GM19239 (cell line): ENCODE results near the gene GRIK4.
"Not testable (repeated sequence)": the region's sequence is repeated elsewhere in the genome, so short reads cannot be mapped to it uniquely, and the experiment has no call there.

Source experiments
- DNase-seq: peaks from one replicate; pipeline ENCODE4 v3.0.0; 2011; ENCODE audit warnings: low spot score; ENCODE audit not compliant: insufficient read length
- FAIRE-seq: peaks from 2 replicates; lab custom pipeline; 2011; peaks lifted over from hg19 to GRCh38; lab: Jason Lieb, UNC

Gene GRIK4

DNA sequence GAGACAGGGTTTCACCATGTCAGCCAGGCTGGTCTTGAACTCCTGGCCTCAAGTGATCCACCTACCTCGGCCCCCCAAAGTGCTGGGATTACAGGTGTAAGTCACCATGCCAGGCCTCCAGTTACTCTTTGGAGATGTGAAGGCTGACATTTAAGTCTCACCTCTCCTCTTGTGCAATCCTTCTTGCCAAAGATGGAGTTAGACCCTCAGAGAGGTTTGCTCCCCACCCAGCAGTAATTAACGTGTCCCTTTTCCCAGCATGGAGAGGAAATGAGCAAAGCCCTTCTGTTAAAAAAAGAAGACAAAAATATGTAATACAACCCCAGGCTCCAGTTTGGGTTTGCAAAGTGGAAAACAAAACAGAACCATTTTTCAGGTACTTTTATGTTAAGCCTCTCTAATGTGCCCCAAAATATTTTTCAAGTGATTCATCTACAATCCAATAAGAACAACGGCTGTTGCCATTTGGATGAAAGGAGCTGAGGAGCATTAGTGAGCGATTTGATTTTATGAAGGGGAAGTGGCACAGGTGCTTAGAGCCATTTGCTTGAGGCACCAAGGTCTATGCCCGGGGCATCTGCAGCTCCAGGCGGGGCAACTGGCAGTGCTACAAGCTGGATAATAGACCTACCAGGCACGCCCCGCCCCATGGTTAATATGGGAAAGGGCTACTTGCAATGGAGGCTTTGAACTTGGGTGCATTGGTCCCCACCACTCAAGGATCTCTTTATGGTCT is 57.2 kb downstream of the GRIK4 start:
- no peak for DNase-seq
- FAIRE-seq = no peak

GRCh38 chr11:120569861-120570260 is 58.3 kb downstream of the GRIK4 start:
- DNase-seq (no peak), FAIRE-seq (no peak)

- no peak for DNase-seq
- FAIRE-seq = no peak
Observed at GRCh38 chr11:120571476-120571875, 59.9 kb downstream of the GRIK4 start.

DNA sequence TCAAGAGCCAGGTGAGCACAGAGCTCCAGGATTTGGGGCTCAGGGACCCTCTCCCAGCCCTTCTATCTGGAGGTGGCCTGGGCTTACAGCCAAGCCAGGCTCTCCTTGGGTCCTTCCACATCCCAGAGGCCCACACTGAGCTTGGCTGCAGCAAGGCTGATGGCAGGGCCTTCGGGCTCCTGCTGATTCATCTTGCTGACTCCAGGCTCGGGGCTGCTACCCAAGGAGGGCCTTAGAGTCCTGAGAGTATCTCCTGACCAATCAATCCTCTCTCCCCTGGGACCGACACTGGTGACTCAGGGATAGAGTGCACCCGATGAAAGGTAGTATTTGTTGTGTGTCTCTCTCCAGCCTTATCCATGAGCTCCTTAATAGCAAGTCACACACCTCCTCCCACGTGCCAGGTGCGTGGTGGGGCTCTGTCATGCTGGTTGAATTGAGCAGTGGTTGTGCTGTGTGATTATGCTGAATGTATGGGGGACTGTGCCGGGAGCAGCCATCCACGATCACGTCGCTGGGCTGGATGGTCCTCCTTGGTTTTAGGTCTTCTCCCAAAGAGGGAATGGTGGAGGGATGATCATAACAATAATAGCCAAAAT is 62.3 kb downstream of the GRIK4 start:
- DNase-seq = no peak
- no peak for FAIRE-seq

DNA sequence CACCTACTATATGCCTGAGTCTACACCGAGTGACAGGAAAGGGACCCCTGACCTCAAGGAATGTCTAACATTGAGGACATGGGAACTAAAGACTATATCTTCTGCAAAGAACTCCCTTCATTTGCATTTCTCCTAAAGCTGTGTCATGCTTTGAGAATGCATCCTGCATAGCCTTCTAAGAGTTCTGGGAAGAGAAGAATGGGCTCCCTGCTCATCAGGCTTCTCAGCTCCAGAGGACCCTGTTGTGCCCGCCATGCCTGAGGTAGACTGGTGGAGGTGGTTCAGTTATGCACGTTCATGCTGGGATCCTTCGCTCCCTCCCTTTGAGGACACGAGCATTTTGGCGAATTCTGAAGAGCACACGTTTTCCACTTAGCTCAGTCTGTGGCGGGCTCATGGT is 63.3 kb downstream of the GRIK4 start:
- FAIRE-seq (no peak), DNase-seq (no peak)

DNA sequence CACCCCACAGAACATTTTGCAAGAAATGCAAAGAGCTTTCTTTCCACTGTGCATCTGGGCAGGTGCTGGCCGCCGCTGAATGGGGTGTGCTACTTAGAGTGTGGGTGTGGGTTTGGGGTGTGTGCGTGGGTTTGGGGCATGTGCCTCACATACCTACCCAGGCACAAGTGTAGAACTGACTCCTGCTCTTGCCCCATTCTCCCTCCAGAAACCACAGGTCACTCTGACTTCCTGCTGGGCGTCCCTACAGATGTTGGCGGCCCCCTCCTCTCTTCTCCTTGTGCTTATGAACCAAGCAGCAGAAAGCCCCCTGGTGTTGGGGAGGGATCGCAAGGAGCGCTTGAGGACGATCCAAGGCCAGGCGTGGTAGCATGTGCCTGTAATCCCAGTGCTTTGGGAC is 63.9 kb downstream of the GRIK4 start:
- DNase-seq (no peak), FAIRE-seq (no peak)

GRCh38 chr11:120576606-120577005 is 65.1 kb downstream of the GRIK4 start:
- no peak for FAIRE-seq

GRCh38 chr11:120577041-120577440 is 65.5 kb downstream of the GRIK4 start:
- no peak for DNase-seq
- FAIRE-seq = no peak

More at GRCh38 chr11:120576606-120577005, 65.1 kb downstream of the GRIK4 start:
- no peak for DNase-seq

GRCh38 chr11:120577624-120578363 is 66.2 kb downstream of the GRIK4 start:
- FAIRE-seq (no peak), DNase-seq (no peak)

GRCh38 chr11:120578596-120579154 is 67.1 kb downstream of the GRIK4 start:
- FAIRE-seq (no peak), DNase-seq (no peak)

DNA sequence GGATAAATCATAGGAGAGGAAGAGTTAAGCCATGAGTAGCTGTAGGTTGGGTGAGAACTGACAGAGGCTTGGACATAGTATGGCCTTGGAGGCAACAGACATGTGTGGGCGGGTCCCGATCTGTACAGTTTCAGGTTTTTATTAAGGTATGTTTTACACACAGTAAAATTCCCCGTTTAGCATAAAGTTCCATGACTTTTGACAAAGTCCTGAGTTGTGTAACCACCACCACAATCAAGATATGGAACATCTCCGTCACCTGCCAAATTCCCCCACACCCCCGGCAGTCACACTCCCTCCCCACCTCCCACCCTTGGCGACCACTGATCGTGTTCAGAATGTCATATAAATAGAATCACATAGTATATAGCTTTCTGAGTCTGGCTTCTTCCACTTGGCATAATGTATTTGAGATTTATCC is 68.1 kb downstream of the GRIK4 start:
- FAIRE-seq = no peak
- DNase-seq = no peak

- no peak for DNase-seq
- no peak for FAIRE-seq
Observed at GRCh38 chr11:120581313-120581712, 69.8 kb downstream of the GRIK4 start.

DNA sequence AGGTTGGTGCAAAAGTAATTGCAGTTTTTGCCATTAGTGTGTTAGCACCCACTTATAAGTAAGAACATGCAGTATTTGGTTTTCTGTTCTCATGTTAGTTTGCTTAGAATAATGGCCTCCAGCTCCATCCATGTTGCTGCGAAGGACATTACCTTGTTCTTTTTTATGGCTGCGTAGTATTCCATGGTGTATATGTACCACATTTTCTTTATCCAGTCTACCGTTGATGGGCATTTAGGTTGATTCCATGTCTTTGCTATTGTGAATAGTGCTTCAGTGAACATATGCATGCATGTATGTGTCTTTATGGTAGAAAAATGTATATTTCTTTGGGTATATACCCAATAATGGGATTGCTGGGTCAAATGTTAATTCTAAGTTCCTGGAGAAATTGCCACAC is 71.0 kb downstream of the GRIK4 start:
- FAIRE-seq, DNase-seq: not testable (repeated sequence)

GRCh38 chr11:120586072-120586471 is 74.5 kb downstream of the GRIK4 start:
- FAIRE-seq = no peak
- no peak for DNase-seq

DNA sequence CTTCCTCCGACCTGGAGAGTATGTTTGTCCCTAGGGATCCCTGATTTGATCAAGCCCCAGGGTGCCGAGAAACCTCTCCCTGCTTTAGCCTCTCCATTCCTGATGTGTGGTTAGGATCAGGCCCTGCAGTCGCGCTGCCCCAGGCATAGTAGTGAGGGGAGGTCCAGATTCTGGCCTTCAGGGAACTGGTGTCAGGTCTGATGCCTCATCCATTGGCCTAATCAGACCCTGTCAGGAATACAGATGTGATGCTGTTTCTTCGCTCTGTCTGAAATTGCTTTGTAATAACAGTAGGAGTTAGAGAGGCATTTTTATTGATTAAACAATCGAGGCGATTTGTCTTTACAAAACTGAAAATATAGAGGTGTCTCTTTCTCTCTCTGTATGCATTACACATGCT is 75.2 kb downstream of the GRIK4 start:
- FAIRE-seq = no peak
- no peak for DNase-seq

GRCh38 chr11:120587299-120587698 is 75.8 kb downstream of the GRIK4 start:
- DNase-seq (no peak), FAIRE-seq (no peak)

DNA sequence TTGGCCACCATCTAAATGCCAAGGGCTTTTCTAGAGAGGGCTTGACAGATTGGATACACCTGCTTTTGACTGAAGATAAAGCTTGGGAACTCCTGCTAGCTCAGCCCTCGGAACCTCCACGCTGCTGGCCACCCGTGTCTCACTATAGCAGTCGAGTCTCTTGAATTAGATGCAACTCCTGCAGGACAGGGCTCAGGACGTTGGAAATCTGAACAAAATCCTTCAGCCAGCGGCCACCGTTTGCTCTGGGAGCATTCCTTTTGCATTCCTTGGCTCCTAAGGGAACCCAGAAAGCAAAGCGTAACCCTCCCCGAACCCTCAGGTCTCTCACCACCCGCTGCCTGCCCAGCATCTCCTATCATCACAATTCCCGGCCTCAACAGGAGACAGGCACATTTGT is 77.8 kb downstream of the GRIK4 start:
- FAIRE-seq (no peak), DNase-seq (no peak)

DNA sequence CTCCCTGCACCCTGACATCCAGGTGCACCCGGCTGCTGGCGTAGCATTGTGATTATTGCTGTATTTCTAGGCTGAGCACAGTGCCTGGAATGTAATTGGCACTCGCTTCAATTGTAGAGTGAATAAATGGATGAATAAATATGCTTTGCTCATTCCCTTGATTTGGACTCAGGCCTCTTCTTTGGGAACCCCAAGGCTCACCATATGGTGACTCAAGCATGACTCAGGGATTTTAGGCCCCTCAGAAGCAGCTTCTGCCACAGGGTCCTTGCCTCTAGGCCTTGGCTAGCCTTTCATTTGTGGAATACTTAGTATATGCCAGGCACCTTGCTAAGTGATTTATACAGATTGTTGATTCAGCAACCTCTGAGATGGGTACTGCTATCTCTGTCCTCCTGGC is 78.9 kb downstream of the GRIK4 start:
- FAIRE-seq = no peak
- no peak for DNase-seq

- FAIRE-seq (no peak), DNase-seq (no peak)
Observed at GRCh38 chr11:120594746-120595145, 83.2 kb downstream of the GRIK4 start.

GRCh38 chr11:120595557-120595956 is 84.0 kb downstream of the GRIK4 start:
- no peak for FAIRE-seq
- DNase-seq = no peak
